ENCODE results near the gene ADAMTS15. TPM values are rescaled to one million over a fixed set of nuclear protein-coding genes. Genes with fewer than 3 reads are reported as not detected.

ADAMTS15 gene
- total RNA-seq (2012; rRNA removed) = 3.0 and 3.1 TPM in 2 replicates
- 4.7 and 5.0 TPM in 2 replicates for polyA plus RNA-seq (2012; rRNA removed)
- polyA plus RNA-seq (2012; cell fraction: cytosol; rRNA removed) = 3.3 and 6.1 TPM in 2 replicates
- polyA plus RNA-seq (2012; cell fraction: nucleus; rRNA removed; ENCODE audit: low replicate concordance) = 9.5 and 11.7 TPM in 2 replicates
- percentile 89 among the genes with signal in this experiment for Bru-seq, nascent RNA
- BruChase-seq, experiment 1, labeled RNA remaining after a 6-hour chase = percentile 86 among the genes with signal in this experiment
- percentile 88 among the genes with signal in this experiment for BruChase-seq, experiment 2, labeled RNA remaining after a 2-hour chase
- long read RNA-seq, full-length matches to known transcripts = 1 of 9 reads
- long read RNA-seq, partial matches to known transcripts = 4 of 9 reads
- long read RNA-seq, other reads (novel, unspliced or antisense) = 4 of 9 reads

- Histone ChIP-seq H4K20me1 (ENCODE audit: insufficient read depth, low read length) (peaks cover 5% of the 10 kb centered on the region), H3K9ac (ENCODE audit: low read depth, low read length) (peak within 1 kb of the TSS; percentile 72), H3K79me1 (ENCODE audit: low read depth in 1 of 2, low read length in 2 of 2) (peaks cover 2 to 5% of the 10 kb centered on the region in 2 experiments; a peak in 2 of 4 replicates), H3K56ac (ENCODE audit: extremely low read depth, insufficient read depth, low read length) (no peak within 1 kb of the TSS), H3K4me3 (ENCODE audit: insufficient read depth, low read depth, low read length) (peak within 1 kb of the TSS; percentile 81), H3K4me1 (ENCODE audit: control insufficient read depth, insufficient read depth, low read length) (peaks cover 9% of the 10 kb centered on the region), H4K5ac (ENCODE audit: low read depth, low read length) (no peak within 1 kb of the TSS), H3K9me1 (ENCODE audit: insufficient read depth, low read length) (peaks cover 7% of the 10 kb centered on the region), H3K9me3 (ENCODE audit: control insufficient read depth, insufficient read depth, low read length) (no peaks in the 10 kb centered on the region), H2AK9ac (replicated peaks; ENCODE audit: low read depth, low read length, poor library complexity) (peak within 1 kb of the TSS; percentile 62), H3K4me2 (ENCODE audit: low read depth, low read length) (peak within 1 kb of the TSS; percentile 95), H3K4ac (ENCODE audit: low read depth, low read length) (peak within 1 kb of the TSS; percentile 54; the same call in 1 of the 2 replicates), H2BK5ac (ENCODE audit: low read depth, low read length, poor library complexity, severe bottlenecking) (no peak within 1 kb of the TSS), H4K8ac (ENCODE audit: low read depth in 2 of 2, low read length in 2 of 2) (peak within 1 kb of the TSS in 1 of 2 experiments; percentile 82; a peak in 1 of 4 replicates), H3K18ac (ENCODE audit: low read depth, low read length) (peak within 1 kb of the TSS; percentile 27; the same call in 1 of the 2 replicates), H4K91ac (ENCODE audit: insufficient read depth, low read depth, low read length) (peak within 1 kb of the TSS; percentile 62; the same call in 1 of the 2 replicates), H2AFZ (replicated peaks; ENCODE audit: low read length, poor library complexity) (peak within 1 kb of the TSS; percentile 95), H3K14ac (replicated peaks; ENCODE audit: low read depth, low read length) (no peak within 1 kb of the TSS), H3K23ac (ENCODE audit: low read depth, low read length) (peak within 1 kb of the TSS; percentile 57; the same call in 1 of the 2 replicates), H3K27me3 (ENCODE audit: control insufficient read depth, insufficient read depth, low read length) (0 out of 2 replicates have a peak, but pooled peaks cover 2% of the 10 kb centered on the region), H2BK120ac (ENCODE audit: low read depth, low read length) (peak within 1 kb of the TSS; percentile 73), H2BK15ac (ENCODE audit: low read depth, low read length) (peak within 1 kb of the TSS; percentile 12; the same call in 1 of the 3 replicates), H2AK5ac (ENCODE audit: low read depth, low read length) (peak within 1 kb of the TSS; percentile 42; the same call in 1 of the 2 replicates), H3K27ac (ENCODE audit: insufficient read depth, low read length) (peak within 1 kb of the TSS; percentile 57), H2BK20ac (ENCODE audit: low read depth, low read length) (no peak within 1 kb of the TSS; the same call in 1 of the 2 replicates), H3K36me3 (ENCODE audit: control insufficient read depth, insufficient read depth, low read length) (peaks cover 24% of the 10 kb centered on the region; the same call in 1 of the 2 replicates)
- TF ChIP-seq RCOR1 (IDR thresholded peaks at IDR 0.05; ENCODE audit: insufficient replicate concordance, low read length) (peak; percentile 13), MAZ (IDR thresholded peaks at IDR 0.05; ENCODE audit: borderline replicate concordance, low read depth, low read length) (peak; percentile 64; the same call in 1 of the 2 replicates), RAD21 (IDR thresholded peaks at IDR 0.05; ENCODE audit: low read length) (no peak), USF2 (IDR thresholded peaks at IDR 0.05; ENCODE audit: low read depth, low read length) (no peak), MXI1 (IDR thresholded peaks at IDR 0.05; ENCODE audit: borderline replicate concordance, low read depth, low read length) (0 out of 2 replicates have a peak, but pooled peaks have one; percentile 28), RFX5 (IDR thresholded peaks at IDR 0.05; ENCODE audit: low read depth, low read length) (no peak), SMC3 (IDR thresholded peaks at IDR 0.05; ENCODE audit: low read depth, low read length) (no peak), CEBPB (IDR thresholded peaks at IDR 0.05; ENCODE audit: low read depth, low read length) (no peak), CHD1 (IDR thresholded peaks at IDR 0.05; ENCODE audit: low read depth, low read length) (no peak), ELK1 (IDR thresholded peaks at IDR 0.05; ENCODE audit: borderline replicate concordance, low read depth, low read length) (no peak), POLR2A (IDR thresholded peaks at IDR 0.05; ENCODE audit: low read depth, low read length) (no peak)
- ChIA-PET CTCF (interaction anchor here (0.6 to 1.6 kb wide), 2 partner anchors 410 to 414 kb away, joined by 3 to 4 read pairs; no protein-coding TSS in a partner anchor), POLR2A (ENCODE audit: unreplicated experiment) (no interaction called here)
- dilution Hi-C loops (cut with HindIII; ENCODE audit: low sequenced_read_pairs, unreplicated experiment) = loop anchor here (25.0 kb wide), 1 partner anchor 414 kb away; no protein-coding TSS in a partner anchor
- TSS peak; percentile 79 for BruUV-seq (replicated peaks)
- DNase-seq = peak; percentile 84
- in situ Hi-C loops (cut with MboI; ENCODE audit: low sequenced_read_pairs) = loop anchor here (10.0 kb wide), 1 partner anchor 386 kb away; no protein-coding TSS in a partner anchor
- intact Hi-C loops (cut with micrococcal nuclease) = loop anchor here (1.0 kb wide), 2 partner anchors 379 to 414 kb away; no protein-coding TSS in a partner anchor
- peak; percentile 91 for ATAC-seq (ENCODE audit: low read depth)
- WGBS, 2 experiments (ENCODE audit: extremely low coverage in 2 of 2, insufficient read length in 1 of 2) = 0% methylated on average over 34 of the region's 75 CpGs; no CpG with 5 or more reads in 1 of the 2 experiments
Measured at GRCh38 chr11:130448416-130449309, at the start of gene ADAMTS15. ADAMTS15 (plus strand) TSS chr11:130448645; CDS start chr11:130448974, 329 bp downstream.

Data from IMR-90 (cell line).